HUES6 (cell line): ENCODE data around the gene SLC35F1.

Experiments
- H3K27ac ChIP-seq: 2 replicates; pipeline ENCODE4 v1.7.0; 2013; ENCODE audit warnings: low read depth, mild to moderate bottlenecking, low read length, inconsistent platforms
- H3K27me3 ChIP-seq: 2 replicates; pipeline ENCODE4 v1.6.1; 2013; ENCODE audit warnings: low read length; ENCODE audit not compliant: control insufficient read depth, insufficient read depth
- H3K36me3 ChIP-seq: 2 replicates; pipeline ENCODE4 v1.6.1; 2013; ENCODE audit warnings: low read length; ENCODE audit not compliant: control insufficient read depth, insufficient read depth
- H3K4me1 ChIP-seq: 2 replicates; pipeline ENCODE4 v1.6.1; 2013; ENCODE audit warnings: low read length; ENCODE audit not compliant: control insufficient read depth, insufficient read depth
- H3K4me3 ChIP-seq: 2 replicates; pipeline ENCODE4 v1.5.1; 2013; ENCODE audit warnings: low read depth, low read length
- H3K9ac ChIP-seq: one replicate; pipeline ENCODE4 v1.6.1; 2013; ENCODE audit warnings: mild to moderate bottlenecking, low read length
- H3K9me3 ChIP-seq: 2 replicates; pipeline ENCODE4 v1.6.1; 2013; ENCODE audit warnings: low read depth, low read length; ENCODE audit not compliant: control insufficient read depth, insufficient read depth

Gene SLC35F1

GRCh38 chr6:118152524-118152923 lies 245.5 kb downstream of the SLC35F1 start:
- no peak overlapping the region for H3K4me3 ChIP-seq

GRCh38 chr6:118161343-118161742 lies 254.3 kb downstream of the SLC35F1 start:
- no peaks in the 10 kb centered on the region for H3K9me3 ChIP-seq
- H3K4me3 ChIP-seq, result no peak overlapping the region
- H3K27ac ChIP-seq, result no peak overlapping the region
- H3K36me3 ChIP-seq, result no peaks in the 10 kb centered on the region
- no peak overlapping the region for H3K9ac ChIP-seq
- no peaks in the 10 kb centered on the region for H3K4me1 ChIP-seq
- H3K27me3 ChIP-seq, result no peaks in the 10 kb centered on the region

More at GRCh38 chr6:118152524-118152923, 245.5 kb downstream of the SLC35F1 start:
- H3K9me3 ChIP-seq, result no peaks in the 10 kb centered on the region
- no peak overlapping the region for H3K9ac ChIP-seq
- H3K27ac ChIP-seq, result no peak overlapping the region
- H3K4me1 ChIP-seq, result no peaks in the 10 kb centered on the region
- no peaks in the 10 kb centered on the region for H3K27me3 ChIP-seq
- H3K36me3 ChIP-seq, result no peaks in the 10 kb centered on the region

GRCh38 chr6:118163542-118163941 lies 256.5 kb downstream of the SLC35F1 start:
- Histone ChIP-seq H3K4me1 (no peaks in the 10 kb centered on the region), H3K9ac (no peak overlapping the region), H3K36me3 (no peaks in the 10 kb centered on the region), H3K9me3 (no peaks in the 10 kb centered on the region), H3K27me3 (no peaks in the 10 kb centered on the region), H3K27ac (no peak overlapping the region), H3K4me3 (no peak overlapping the region)

- Histone ChIP-seq H3K4me1 (no peaks in the 10 kb centered on the region), H3K36me3 (no peaks in the 10 kb centered on the region), H3K9ac (no peak overlapping the region), H3K27me3 (no peaks in the 10 kb centered on the region), H3K9me3 (no peaks in the 10 kb centered on the region), H3K27ac (no peak overlapping the region), H3K4me3 (no peak overlapping the region)
Observed at GRCh38 chr6:118165500-118165899, 258.4 kb downstream of the SLC35F1 start.

GRCh38 chr6:118168421-118168820 lies 261.4 kb downstream of the SLC35F1 start:
- no peak overlapping the region for H3K9ac ChIP-seq
- no peaks in the 10 kb centered on the region for H3K36me3 ChIP-seq
- H3K4me1 ChIP-seq, result no peaks in the 10 kb centered on the region
- no peak overlapping the region for H3K4me3 ChIP-seq
- no peak overlapping the region for H3K27ac ChIP-seq
- no peaks in the 10 kb centered on the region for H3K27me3 ChIP-seq
- peaks cover 2% of the 10 kb centered on the region; the same call in 1 of the 2 replicates for H3K9me3 ChIP-seq

- Histone ChIP-seq H3K4me3 (no peak overlapping the region), H3K4me1 (no peaks in the 10 kb centered on the region), H3K27me3 (no peaks in the 10 kb centered on the region), H3K27ac (no peak overlapping the region), H3K9me3 (peaks cover 13% of the 10 kb centered on the region), H3K9ac (no peak overlapping the region), H3K36me3 (no peaks in the 10 kb centered on the region)
Observed at GRCh38 chr6:118171852-118172251, 264.8 kb downstream of the SLC35F1 start.

GRCh38 chr6:118174071-118174470 lies 267.0 kb downstream of the SLC35F1 start:
- Histone ChIP-seq H3K4me3 (no peak overlapping the region), H3K9ac (no peak overlapping the region), H3K9me3 (peaks cover 13% of the 10 kb centered on the region), H3K36me3 (no peaks in the 10 kb centered on the region), H3K27me3 (no peaks in the 10 kb centered on the region), H3K27ac (no peak overlapping the region), H3K4me1 (no peaks in the 10 kb centered on the region)

GRCh38 chr6:118177720-118178119 lies 270.7 kb downstream of the SLC35F1 start:
- peaks cover 13% of the 10 kb centered on the region for H3K9me3 ChIP-seq
- no peaks in the 10 kb centered on the region for H3K4me1 ChIP-seq
- no peak overlapping the region for H3K9ac ChIP-seq
- no peaks in the 10 kb centered on the region for H3K36me3 ChIP-seq
- H3K27ac ChIP-seq, result no peak overlapping the region
- H3K27me3 ChIP-seq, result no peaks in the 10 kb centered on the region
- H3K4me3 ChIP-seq, result no peak overlapping the region

- peaks cover 5% of the 10 kb centered on the region; the same call in 1 of the 2 replicates for H3K9me3 ChIP-seq
- H3K4me3 ChIP-seq, result no peak overlapping the region
- no peak overlapping the region for H3K27ac ChIP-seq
- no peaks in the 10 kb centered on the region for H3K36me3 ChIP-seq
- H3K4me1 ChIP-seq, result no peaks in the 10 kb centered on the region
- H3K27me3 ChIP-seq, result no peaks in the 10 kb centered on the region
- no peak overlapping the region for H3K9ac ChIP-seq
Observed at GRCh38 chr6:118179048-118179447, 272.0 kb downstream of the SLC35F1 start.

- H3K4me3 ChIP-seq, result no peak overlapping the region
- H3K9ac ChIP-seq, result no peak overlapping the region
- no peak overlapping the region for H3K27ac ChIP-seq
- H3K36me3 ChIP-seq, result no peaks in the 10 kb centered on the region
- no peaks in the 10 kb centered on the region for H3K4me1 ChIP-seq
- H3K9me3 ChIP-seq, result no peaks in the 10 kb centered on the region
- H3K27me3 ChIP-seq, result no peaks in the 10 kb centered on the region
Observed at GRCh38 chr6:118186672-118187567, 279.9 kb downstream of the SLC35F1 start.

- Histone ChIP-seq H3K4me3 (no peak overlapping the region), H3K9ac (no peak overlapping the region), H3K27ac (no peak overlapping the region), H3K4me1 (no peaks in the 10 kb centered on the region), H3K27me3 (no peaks in the 10 kb centered on the region), H3K36me3 (no peaks in the 10 kb centered on the region), H3K9me3 (no peaks in the 10 kb centered on the region)
Observed at GRCh38 chr6:118187568-118188164, 280.6 kb downstream of the SLC35F1 start.
